ENCODE measurements around the gene LPP.

Gene LPP

GRCh38 chr3:188316021-188316722, 162.2 kb downstream of the LPP start:
- Histone ChIP-seq H2AFZ (ENCODE audit: low read depth, low read length) (no peak overlapping the region), H3K4me3 (ENCODE audit: low read depth in 1 of 2, low read length in 2 of 2) (no peak overlapping the region), H3K9me3 (ENCODE audit: insufficient read depth, low read length, severe bottlenecking) (no peaks in the 10 kb centered on the region), H3K36me3 (ENCODE audit: insufficient read depth, low read length) (no peaks in the 10 kb centered on the region), H3K79me2 (ENCODE audit: insufficient read depth, low read length) (peaks cover 5% of the 10 kb centered on the region; the same call in 1 of the 2 replicates), H3K9ac (ENCODE audit: low read depth, low read length) (no peak overlapping the region), H3K27ac (ENCODE audit: low read length) (no peak overlapping the region), H3K4me1 (ENCODE audit: insufficient read depth, low read length) (no peaks in the 10 kb centered on the region), H4K20me1 (ENCODE audit: insufficient read depth, low read length) (no peaks in the 10 kb centered on the region), H3K4me2 (ENCODE audit: insufficient read depth, low read length) (no peak overlapping the region), H3K27me3 (ENCODE audit: insufficient read depth, low read length, poor library complexity) (no peaks in the 10 kb centered on the region)
- no peak for TF ChIP-seq CTCF (IDR thresholded peaks at IDR 0.05; ENCODE audit: borderline replicate concordance, extremely low read depth, low read length, poor library complexity, severe bottlenecking)
- TF ChIP-seq EZH2 (IDR thresholded peaks at IDR 0.05; ENCODE audit: borderline replicate concordance, low read depth, low read length, severe bottlenecking) = no peak
- DNase-seq (no peak), ATAC-seq (ENCODE audit: insufficient read depth, low read depth) (no peak)

GRCh38 chr3:188316723-188317070, 162.7 kb downstream of the LPP start:
- no peak overlapping the region for H3K27ac ChIP-seq (ENCODE audit: low read length)
- DNase-seq = no peak

GRCh38 chr3:188319569-188319968, 165.6 kb downstream of the LPP start:
- no peaks in the 10 kb centered on the region for H4K20me1 ChIP-seq (ENCODE audit: insufficient read depth, low read length)
- H3K27ac ChIP-seq (ENCODE audit: low read length) = no peak overlapping the region
- no peak overlapping the region for H3K4me3 ChIP-seq (ENCODE audit: low read depth in 1 of 2, low read length in 2 of 2)
- no peak overlapping the region for H3K4me2 ChIP-seq (ENCODE audit: insufficient read depth, low read length)
- H3K9me3 ChIP-seq (ENCODE audit: insufficient read depth, low read length, severe bottlenecking) = no peaks in the 10 kb centered on the region
- DNase-seq = no peak
- no peaks in the 10 kb centered on the region for H3K36me3 ChIP-seq (ENCODE audit: insufficient read depth, low read length)
- H3K27me3 ChIP-seq (ENCODE audit: insufficient read depth, low read length, poor library complexity) = no peaks in the 10 kb centered on the region
- H3K4me1 ChIP-seq (ENCODE audit: insufficient read depth, low read length) = peaks cover 18% of the 10 kb centered on the region
- H3K9ac ChIP-seq (ENCODE audit: low read depth, low read length) = no peak overlapping the region
- H3K79me2 ChIP-seq (ENCODE audit: insufficient read depth, low read length) = peaks cover 5% of the 10 kb centered on the region; the same call in 1 of the 2 replicates
- no peak overlapping the region for H2AFZ ChIP-seq (ENCODE audit: low read depth, low read length)
- ATAC-seq (ENCODE audit: insufficient read depth, low read depth) = no peak
- TF ChIP-seq EZH2 (IDR thresholded peaks at IDR 0.05; ENCODE audit: borderline replicate concordance, low read depth, low read length, severe bottlenecking) (no peak), CTCF (IDR thresholded peaks at IDR 0.05; ENCODE audit: borderline replicate concordance, extremely low read depth, low read length, poor library complexity, severe bottlenecking) (no peak)

More at GRCh38 chr3:188316723-188317070, 162.7 kb downstream of the LPP start:
- H2AFZ ChIP-seq (ENCODE audit: low read depth, low read length) = no peak overlapping the region
- H3K4me3 ChIP-seq (ENCODE audit: low read depth in 1 of 2, low read length in 2 of 2) = no peak overlapping the region
- no peaks in the 10 kb centered on the region for H3K9me3 ChIP-seq (ENCODE audit: insufficient read depth, low read length, severe bottlenecking)
- H3K36me3 ChIP-seq (ENCODE audit: insufficient read depth, low read length) = no peaks in the 10 kb centered on the region
- no peak for ATAC-seq (ENCODE audit: insufficient read depth, low read depth)
- H3K4me1 ChIP-seq (ENCODE audit: insufficient read depth, low read length) = no peaks in the 10 kb centered on the region
- no peak overlapping the region for H3K4me2 ChIP-seq (ENCODE audit: insufficient read depth, low read length)
- no peak overlapping the region for H3K9ac ChIP-seq (ENCODE audit: low read depth, low read length)
- no peaks in the 10 kb centered on the region for H3K27me3 ChIP-seq (ENCODE audit: insufficient read depth, low read length, poor library complexity)
- peaks cover 5% of the 10 kb centered on the region; the same call in 1 of the 2 replicates for H3K79me2 ChIP-seq (ENCODE audit: insufficient read depth, low read length)
- TF ChIP-seq EZH2 (IDR thresholded peaks at IDR 0.05; ENCODE audit: borderline replicate concordance, low read depth, low read length, severe bottlenecking) (no peak), CTCF (IDR thresholded peaks at IDR 0.05; ENCODE audit: borderline replicate concordance, extremely low read depth, low read length, poor library complexity, severe bottlenecking) (no peak)
- H4K20me1 ChIP-seq (ENCODE audit: insufficient read depth, low read length) = no peaks in the 10 kb centered on the region

All from DND-41 (cell line).